ENCODE measurements around the gene CFAP90. TPM values are rescaled to one million over a fixed set of nuclear protein-coding genes. Genes with fewer than 3 reads are reported as not detected.

CFAP90 gene, protein sequence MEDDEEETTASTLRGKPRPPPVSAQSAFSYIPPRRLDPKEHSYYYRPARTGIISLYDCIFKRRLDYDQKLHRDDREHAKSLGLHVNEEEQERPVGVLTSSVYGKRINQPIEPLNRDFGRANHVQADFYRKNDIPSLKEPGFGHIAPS
- total RNA-seq (2014; rRNA removed) (0.58 TPM in 1 of 2 replicates, not detected in the other), Bru-seq, nascent RNA (percentile 7 among the genes with signal in this experiment), BruChase-seq, experiment 1, labeled RNA remaining after a 6-hour chase (percentile 7 among the genes with signal in this experiment), BruChase-seq, experiment 2, labeled RNA remaining after a 2-hour chase (percentile 12 among the genes with signal in this experiment)
- long read RNA-seq = 0 reads

DNA sequence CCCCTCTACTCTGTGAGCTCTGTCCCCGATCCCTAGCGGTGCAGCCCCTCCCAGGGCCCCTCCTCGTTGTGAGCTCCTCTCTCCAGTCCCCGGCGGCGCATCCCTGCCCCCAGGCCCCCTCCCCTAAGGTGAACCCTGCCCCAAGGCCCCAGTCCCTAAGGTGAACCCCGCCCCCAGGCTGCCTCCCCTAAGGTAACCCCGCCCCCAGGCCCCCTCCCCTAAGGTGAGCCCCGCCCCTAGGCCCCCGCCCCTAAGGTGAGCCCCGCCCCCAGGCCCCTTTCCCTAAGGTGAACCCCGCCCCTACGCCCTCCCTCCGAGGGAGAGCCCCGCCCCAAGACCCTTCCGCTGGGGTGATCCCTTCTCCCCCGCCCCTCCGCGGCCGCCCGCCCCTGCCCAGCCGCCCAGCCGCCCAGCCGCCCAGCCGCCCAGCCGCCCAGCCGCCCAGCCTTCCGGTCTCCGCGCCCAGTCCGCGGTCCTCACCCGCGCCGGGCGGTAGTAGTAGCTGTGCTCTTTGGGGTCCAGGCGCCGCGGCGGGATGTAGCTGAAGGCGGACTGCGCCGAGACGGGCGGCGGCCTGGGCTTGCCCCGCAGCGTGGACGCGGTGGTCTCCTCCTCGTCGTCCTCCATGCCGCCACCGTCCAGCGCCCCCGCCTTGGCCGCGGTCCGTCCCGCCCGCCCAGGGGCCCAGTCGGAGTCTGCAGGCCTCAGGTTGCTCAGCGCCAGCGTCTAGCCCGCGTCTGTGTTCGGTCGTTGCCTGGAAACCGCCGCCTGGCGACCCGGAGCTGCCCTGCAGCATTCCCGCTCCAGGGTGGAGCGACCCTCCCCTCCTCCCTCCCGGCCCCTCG, at the start of gene CFAP90:
Gene CFAP90 (minus strand): TSS at position 739 of the 845 bp plus-strand sequence. CDS start 112 bp downstream, at position 627.
- ATAC-seq (peak; percentile 86), DNase-seq (peak; percentile 46)
- intact Hi-C loops (cut with micrococcal nuclease) = no loop called here
- Histone ChIP-seq H3K79me2 (ENCODE audit: low read length) (no peaks in the 10 kb centered on the region), H3K36me3 (ENCODE audit: low read depth, low read length) (no peaks in the 10 kb centered on the region), H3K4me2 (ENCODE audit: low read length) (peak within 1 kb of the TSS; percentile 71), H3F3A (ENCODE audit: low read length, unreplicated experiment) (no peaks in the 10 kb centered on the region), H3K4me1 (ENCODE audit: insufficient read depth, low read length) (no peaks in the 10 kb centered on the region), H3K4me3 (ENCODE audit: low read length) (peak within 1 kb of the TSS; percentile 58), H2AFZ (ENCODE audit: low read length) (peak within 1 kb of the TSS; percentile 61), H3K27ac (ENCODE audit: low read length) (no peak within 1 kb of the TSS), H3K27me3 (ENCODE audit: low read length) (peaks cover 7% of the 10 kb centered on the region; the same call in 1 of the 2 replicates), H4K20me1 (ENCODE audit: low read length) (no peaks in the 10 kb centered on the region), H3K9ac (ENCODE audit: low read length) (no peak within 1 kb of the TSS), H3K9me2 (replicated peaks; ENCODE audit: low read length) (no peaks in the 10 kb centered on the region), H3K9me3 (ENCODE audit: low read length) (no peaks in the 10 kb centered on the region)
- POLR2A ChIA-PET (ENCODE audit: unreplicated experiment) = no interaction called here
- no TSS peak for BruUV-seq (replicated peaks)
- TF ChIP-seq, protein P1, sequence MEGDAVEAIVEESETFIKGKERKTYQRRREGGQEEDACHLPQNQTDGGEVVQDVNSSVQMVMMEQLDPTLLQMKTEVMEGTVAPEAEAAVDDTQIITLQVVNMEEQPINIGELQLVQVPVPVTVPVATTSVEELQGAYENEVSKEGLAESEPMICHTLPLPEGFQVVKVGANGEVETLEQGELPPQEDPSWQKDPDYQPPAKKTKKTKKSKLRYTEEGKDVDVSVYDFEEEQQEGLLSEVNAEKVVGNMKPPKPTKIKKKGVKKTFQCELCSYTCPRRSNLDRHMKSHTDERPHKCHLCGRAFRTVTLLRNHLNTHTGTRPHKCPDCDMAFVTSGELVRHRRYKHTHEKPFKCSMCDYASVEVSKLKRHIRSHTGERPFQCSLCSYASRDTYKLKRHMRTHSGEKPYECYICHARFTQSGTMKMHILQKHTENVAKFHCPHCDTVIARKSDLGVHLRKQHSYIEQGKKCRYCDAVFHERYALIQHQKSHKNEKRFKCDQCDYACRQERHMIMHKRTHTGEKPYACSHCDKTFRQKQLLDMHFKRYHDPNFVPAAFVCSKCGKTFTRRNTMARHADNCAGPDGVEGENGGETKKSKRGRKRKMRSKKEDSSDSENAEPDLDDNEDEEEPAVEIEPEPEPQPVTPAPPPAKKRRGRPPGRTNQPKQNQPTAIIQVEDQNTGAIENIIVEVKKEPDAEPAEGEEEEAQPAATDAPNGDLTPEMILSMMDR (conservative IDR thresholded peaks at IDR 0.05; ENCODE audit: low read depth, low read length) = peak; percentile 34; the same call in 1 of the 2 replicates
- no peak for TF ChIP-seq EZH2 (IDR thresholded peaks at IDR 0.05; ENCODE audit: low read length, unreplicated experiment)
- CTCF ChIA-PET = interaction anchor here (0.5 to 0.7 kb wide), 2 partner anchors 19 to 79 kb away, joined by 3 to 10 read pairs; no protein-coding TSS in a partner anchor

DNA sequence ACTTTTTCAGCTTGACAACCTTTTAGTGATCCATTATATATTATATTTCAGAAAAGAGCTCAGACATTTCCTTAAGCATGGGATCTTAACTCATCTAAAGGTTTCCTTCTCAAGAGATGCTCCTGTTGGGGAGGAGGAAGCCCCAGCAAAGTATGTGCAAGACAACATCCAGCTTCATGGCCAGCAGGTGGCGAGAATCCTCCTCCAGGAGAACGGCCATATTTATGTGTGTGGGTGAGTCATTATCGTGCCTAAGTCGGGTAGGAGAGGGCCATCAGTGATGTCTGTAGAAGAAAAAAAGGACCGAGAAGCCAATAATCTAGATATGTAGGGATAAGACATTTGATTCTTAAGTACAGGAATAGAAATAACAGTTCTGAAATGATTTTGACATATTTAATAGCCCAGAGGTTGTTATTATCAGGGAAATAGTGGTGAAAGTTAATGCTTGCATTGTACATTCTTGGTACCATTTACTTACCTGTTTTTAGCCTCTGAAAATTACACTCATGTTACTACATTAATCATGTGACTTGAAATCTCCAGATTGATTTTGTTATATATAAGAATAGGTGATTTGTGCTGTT, 46.2 kb upstream of the CFAP90 start:
- peak; percentile 73 for DNase-seq

More for the DNA sequence above, 46.2 kb upstream of the CFAP90 start:
- Histone ChIP-seq H3K4me2 (ENCODE audit: low read length) (no peak overlapping the region), H3K4me1 (ENCODE audit: insufficient read depth, low read length) (no peaks in the 10 kb centered on the region), H3K9me2 (replicated peaks; ENCODE audit: low read length) (no peaks in the 10 kb centered on the region), H2AFZ (ENCODE audit: low read length) (no peak overlapping the region), H3K79me2 (ENCODE audit: low read length) (no peaks in the 10 kb centered on the region), H3K9me3 (ENCODE audit: low read length) (no peaks in the 10 kb centered on the region), H3K4me3 (ENCODE audit: low read length) (no peak overlapping the region), H3F3A (ENCODE audit: low read length, unreplicated experiment) (no peaks in the 10 kb centered on the region), H3K27me3 (ENCODE audit: low read length) (no peaks in the 10 kb centered on the region), H3K36me3 (ENCODE audit: low read depth, low read length) (peaks cover 92% of the 10 kb centered on the region), H3K27ac (ENCODE audit: low read length) (no peak overlapping the region), H4K20me1 (ENCODE audit: low read length) (no peaks in the 10 kb centered on the region), H3K9ac (ENCODE audit: low read length) (no peak overlapping the region)
- intact Hi-C loops (cut with micrococcal nuclease) = no loop called here
- peak; percentile 57; the same call in 1 of the 2 replicates for ATAC-seq
- no TSS peak for BruUV-seq (replicated peaks)
- TF ChIP-seq EZH2phosphoT487 (IDR thresholded peaks at IDR 0.05; ENCODE audit: borderline replicate concordance, low read length) = no peak
- TF ChIP-seq, protein P1 (conservative IDR thresholded peaks at IDR 0.05; ENCODE audit: low read depth, low read length) = peak; percentile 87
- POLR2A ChIA-PET (ENCODE audit: unreplicated experiment) = no interaction called here
- CTCF ChIA-PET = no interaction called here

Measured in PC-3 (cell line).